GM12892 (cell line): ENCODE measurements around the gene PLSCR2.

ENCODE experiments used
- POLR2A ChIP-seq: IDR thresholded peaks from 2 replicates; pipeline ENCODE4 v1.6.1; 2011; ENCODE audit warnings: low read depth, low read length, control low read depth
- TAF1 ChIP-seq: IDR thresholded peaks from 2 replicates; pipeline ENCODE4 v1.6.1; 2011; ENCODE audit warnings: low read depth, mild to moderate bottlenecking, control low read depth, low read length, borderline replicate concordance

DNA sequence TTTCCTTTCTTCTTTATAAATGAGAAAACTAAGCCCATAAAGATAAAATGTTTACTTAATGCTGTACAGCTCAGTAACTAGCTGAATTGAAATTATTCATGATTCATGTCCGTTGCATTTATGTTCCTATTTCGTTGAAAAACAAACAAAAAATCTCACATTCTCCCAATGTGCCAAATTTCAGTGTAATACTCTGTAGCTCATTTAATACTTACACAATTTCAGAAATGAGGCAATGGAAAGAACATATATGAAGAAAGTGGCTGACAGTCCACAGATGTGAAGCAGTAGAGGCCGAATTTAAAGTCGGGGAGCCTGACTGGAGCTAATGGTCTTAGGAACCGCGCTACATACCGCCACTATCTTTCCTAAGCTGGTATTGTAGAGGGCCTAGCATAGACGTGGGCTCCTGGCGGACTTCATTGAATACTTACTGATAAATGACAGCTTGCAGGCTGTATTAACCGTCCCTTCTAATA, 651 bp downstream of the PLSCR2 start:
- TF ChIP-seq POLR2A (no peak), TAF1 (no peak)
